HepG2 (cell line): ENCODE measurements around the gene TMEM114. TPM values are rescaled to one million over a fixed set of nuclear protein-coding genes. Genes with fewer than 3 reads are reported as not detected.

ENCODE experiments used
- EP300 ChIP-seq, 3 experiments: sonication (generic) in 1 of 3; formaldehyde crosslinking in 1 of 3; IDR thresholded peaks; 2 replicates each; pipeline versions ENCODE4 v1.5.1 to v1.6.1; 2011 to 2020; ENCODE audit warnings: low read depth in 2 of 3, low read length in 2 of 3, borderline replicate concordance in 1 of 3, improper control_type of control experiment in 1 of 3, mild to moderate bottlenecking in 1 of 3, missing genetic modification reagents in 1 of 3, moderate library complexity in 1 of 3
- FOXA1 ChIP-seq, 2 experiments: fragments of 450-650 bp in 1 of 2; sonication (generic) in 1 of 2; formaldehyde crosslinking in 1 of 2; IDR thresholded peaks; 2 replicates each; pipeline versions ENCODE4 v1.4.0 to v1.6.1; 2016 to 2020; ENCODE audit warnings: missing genetic modification reagents in 1 of 2
- ISX ChIP-seq: sonication (generic); formaldehyde crosslinking; conservative IDR thresholded peaks from 2 replicates; pipeline ENCODE4 v1.5.0; 2020; ENCODE audit warnings: missing genetic modification reagents
- JUNB ChIP-seq: sonication (generic); formaldehyde crosslinking; IDR thresholded peaks from 2 replicates; pipeline ENCODE4 v1.8.0; 2022; ENCODE audit warnings: missing genetic modification reagents, mild to moderate bottlenecking, borderline replicate concordance
- LCORL ChIP-seq, 2 experiments: fragments of 450-650 bp in 1 of 2; sonication (generic) in 1 of 2; formaldehyde crosslinking in 1 of 2; IDR thresholded peaks; 2 replicates each; pipeline versions ENCODE4 v1.5.0 to v1.6.1; 2017 to 2020; ENCODE audit warnings: antibody characterized with exemption in 1 of 2, missing genetic modification reagents in 1 of 2
- MED1 ChIP-seq: sonication (generic); formaldehyde crosslinking; IDR thresholded peaks from 2 replicates; pipeline ENCODE4 v1.4.0; 2020; ENCODE audit warnings: missing genetic modification reagents
- MLLT10 ChIP-seq: sonication (generic); formaldehyde crosslinking; IDR thresholded peaks from 2 replicates; pipeline ENCODE4 v1.4.0; 2020; ENCODE audit warnings: missing genetic modification reagents
- NFATC3 ChIP-seq: sonication (generic); formaldehyde crosslinking; IDR thresholded peaks from 2 replicates; pipeline ENCODE4 v1.5.1; 2020; ENCODE audit warnings: mild to moderate bottlenecking, missing genetic modification reagents
- PLRG1 ChIP-seq: fragments of 450-650 bp; conservative IDR thresholded peaks from 2 replicates; pipeline ENCODE4 v1.6.1; 2016
- PRMT3 ChIP-seq: sonication (generic); formaldehyde crosslinking; IDR thresholded peaks from 2 replicates; pipeline ENCODE4 v1.8.1; 2022; ENCODE audit warnings: low read depth, mild to moderate bottlenecking, moderate library complexity, missing genetic modification reagents, borderline replicate concordance
- RARA ChIP-seq: IDR thresholded peaks from 2 replicates; pipeline ENCODE4 v1.6.1; 2016; ENCODE audit warnings: missing genetic modification reagents, missing compliant biosample characterization
- RBM22 ChIP-seq: fragments of 200-400 bp; formaldehyde crosslinking; optimal IDR thresholded peaks from 2 replicates; pipeline ENCODE3; 2017; ENCODE audit warnings: mild to moderate bottlenecking, low read length, moderate library complexity
- RXRA ChIP-seq: sonication (generic); formaldehyde crosslinking; IDR thresholded peaks from 2 replicates; pipeline ENCODE4 v1.5.1; 2020; ENCODE audit warnings: missing genetic modification reagents
- TBX3 ChIP-seq: fragments of 450-650 bp; IDR thresholded peaks from 2 replicates; pipeline ENCODE4 v1.6.1; 2017; ENCODE audit warnings: antibody characterized with exemption, mild to moderate bottlenecking, inconsistent platforms, borderline replicate concordance
- TCF7 ChIP-seq: sonication (generic); IDR thresholded peaks from 2 replicates; pipeline ENCODE4 v1.6.1; 2016; ENCODE audit warnings: antibody characterized with exemption, low read depth
- TP53 ChIP-seq: sonication (generic); formaldehyde crosslinking; conservative IDR thresholded peaks from 2 replicates; pipeline ENCODE4 v1.4.0; 2020; ENCODE audit warnings: missing genetic modification reagents
- ZNF225 ChIP-seq: sonication (generic); formaldehyde crosslinking; IDR thresholded peaks from 2 replicates; pipeline ENCODE4 v1.4.0; 2020; ENCODE audit warnings: mild to moderate bottlenecking, missing genetic modification reagents
- ZNF598 ChIP-seq: sonication (generic); formaldehyde crosslinking; IDR thresholded peaks from 2 replicates; pipeline ENCODE4 v1.5.1; 2020; ENCODE audit warnings: mild to moderate bottlenecking, missing genetic modification reagents, borderline replicate concordance
- ZNF773 ChIP-seq: sonication (generic); formaldehyde crosslinking; IDR thresholded peaks from 2 replicates; pipeline ENCODE4 v1.4.0; 2020; ENCODE audit warnings: missing genetic modification reagents, borderline replicate concordance
- ZSCAN20 ChIP-seq: sonication (generic); formaldehyde crosslinking; IDR thresholded peaks from 2 replicates; pipeline ENCODE4 v1.4.0; 2020; ENCODE audit warnings: missing genetic modification reagents, mild to moderate bottlenecking, borderline replicate concordance
- polyA plus RNA-seq, 8 experiments: library from polyadenylated mRNA; depleted of rRNA in 3 of 8; stranded (reverse) in 7 of 8; unstranded in 1 of 8; fragments of >200 nt; fragmentation: Illumina TruSeq in 4 of 8; extraction: Trizol in 4 of 8; gene quantifications; 2 replicates each; pipeline versions ENCODE4 v1.2.1 to v1.2.3, GENCODE V29; 2011 to 2016; ENCODE audit warnings: low read depth in 4 of 8, missing spikeins in 1 of 8, mixed read lengths in 1 of 8; ENCODE audit not compliant: insufficient read depth in 1 of 8
- total RNA-seq, 5 experiments: library from RNA; depleted of rRNA; stranded (reverse); fragments of >200 nt; fragmentation: Illumina TruSeq; extraction: Trizol; gene quantifications; 2 replicates each; pipeline ENCODE4 v1.2.3, GENCODE V29; 2016; ENCODE audit warnings: low read depth in 1 of 5
- TF ChIP-seq, protein P1 (sequence below): sonication (generic); formaldehyde crosslinking; IDR thresholded peaks from 2 replicates; pipeline ENCODE4 v1.8.1; 2023; ENCODE audit warnings: mild to moderate bottlenecking, missing genetic modification reagents
- TF ChIP-seq, protein P2 (sequence below): sonication (generic); formaldehyde crosslinking; IDR thresholded peaks from 2 replicates; pipeline ENCODE4 v1.5.1; 2020; ENCODE audit warnings: mild to moderate bottlenecking, moderate library complexity, missing genetic modification reagents
- TF ChIP-seq, protein P3 (sequence below): sonication (generic); formaldehyde crosslinking; IDR thresholded peaks from 2 replicates; pipeline ENCODE4 v1.4.0; 2020; ENCODE audit warnings: missing genetic modification reagents, low read depth, mild to moderate bottlenecking, borderline replicate concordance
- TF ChIP-seq, protein P4 (sequence below): sonication (generic); formaldehyde crosslinking; conservative IDR thresholded peaks from 2 replicates; pipeline ENCODE4 v1.4.0; 2020; ENCODE audit warnings: missing genetic modification reagents
- TF ChIP-seq, protein P5 (sequence below): sonication (generic); formaldehyde crosslinking; IDR thresholded peaks from 2 replicates; pipeline ENCODE4 v1.5.1; 2020; ENCODE audit warnings: missing genetic modification reagents, mild to moderate bottlenecking, borderline replicate concordance

Gene TMEM114
- total and polyA plus RNA-seq, 2 of the 13 experiments (the other 11 are each of a cell fraction or from before 2014, with no cell fraction given): not detected

DNA sequence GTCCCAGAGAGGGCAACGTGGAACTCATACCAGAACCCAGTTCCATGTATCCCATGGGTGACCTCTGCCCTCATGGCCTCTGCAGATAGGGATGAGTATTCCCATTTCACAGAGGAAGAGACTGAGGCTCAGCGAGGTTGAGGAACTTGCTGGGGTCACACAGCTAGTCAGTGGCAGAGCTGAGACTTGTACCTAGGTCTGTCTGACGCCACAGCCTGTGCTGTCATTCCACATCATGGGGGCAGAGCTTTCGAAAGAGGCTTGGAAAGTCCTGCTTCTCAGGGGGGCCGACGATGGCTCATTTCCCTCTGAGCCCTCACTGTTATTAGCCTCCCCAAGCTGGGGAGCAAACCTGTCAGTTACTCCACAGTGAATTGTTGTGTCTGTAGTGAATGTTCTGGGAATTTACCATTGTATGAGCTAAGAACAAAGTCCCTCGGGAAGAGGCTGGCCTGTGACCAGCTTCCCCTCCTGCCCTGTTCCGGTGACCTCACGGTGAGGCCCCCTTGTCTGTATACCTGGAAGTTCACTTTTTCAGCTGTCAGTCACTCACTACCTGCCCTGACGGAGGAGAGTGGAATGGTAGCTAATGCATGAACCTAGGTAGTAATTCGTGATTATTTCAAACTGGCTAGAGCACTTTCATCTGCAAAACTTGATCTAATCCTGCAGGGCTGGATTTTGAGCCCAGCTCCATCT lies 40.1 kb upstream of the TMEM114 start (continued):
- TF ChIP-seq FOXA1 (IDR thresholded peaks at IDR 0.05): no peak
- TF ChIP-seq FOXA1 (CRISPR knock-in tag; IDR thresholded peaks at IDR 0.05): no peak
- TF ChIP-seq, protein P1, sequence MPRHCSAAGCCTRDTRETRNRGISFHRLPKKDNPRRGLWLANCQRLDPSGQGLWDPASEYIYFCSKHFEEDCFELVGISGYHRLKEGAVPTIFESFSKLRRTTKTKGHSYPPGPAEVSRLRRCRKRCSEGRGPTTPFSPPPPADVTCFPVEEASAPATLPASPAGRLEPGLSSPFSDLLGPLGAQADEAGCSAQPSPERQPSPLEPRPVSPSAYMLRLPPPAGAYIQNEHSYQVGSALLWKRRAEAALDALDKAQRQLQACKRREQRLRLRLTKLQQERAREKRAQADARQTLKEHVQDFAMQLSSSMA (CRISPR knock-in tag): no peak
- no peak for TF ChIP-seq ZNF225 (CRISPR knock-in tag)
- TF ChIP-seq PRMT3 (CRISPR knock-in tag): no peak
- no peak for TF ChIP-seq MED1
- TF ChIP-seq ZSCAN20: no peak
- TF ChIP-seq, protein P2, sequence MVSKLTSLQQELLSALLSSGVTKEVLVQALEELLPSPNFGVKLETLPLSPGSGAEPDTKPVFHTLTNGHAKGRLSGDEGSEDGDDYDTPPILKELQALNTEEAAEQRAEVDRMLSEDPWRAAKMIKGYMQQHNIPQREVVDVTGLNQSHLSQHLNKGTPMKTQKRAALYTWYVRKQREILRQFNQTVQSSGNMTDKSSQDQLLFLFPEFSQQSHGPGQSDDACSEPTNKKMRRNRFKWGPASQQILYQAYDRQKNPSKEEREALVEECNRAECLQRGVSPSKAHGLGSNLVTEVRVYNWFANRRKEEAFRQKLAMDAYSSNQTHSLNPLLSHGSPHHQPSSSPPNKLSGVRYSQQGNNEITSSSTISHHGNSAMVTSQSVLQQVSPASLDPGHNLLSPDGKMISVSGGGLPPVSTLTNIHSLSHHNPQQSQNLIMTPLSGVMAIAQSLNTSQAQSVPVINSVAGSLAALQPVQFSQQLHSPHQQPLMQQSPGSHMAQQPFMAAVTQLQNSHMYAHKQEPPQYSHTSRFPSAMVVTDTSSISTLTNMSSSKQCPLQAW: peak; percentile 35; the same call in 1 of the 2 replicates
- TF ChIP-seq NFATC3 (CRISPR knock-in tag): no peak
- TF ChIP-seq RBM22: no peak
- peak; percentile 88 for TF ChIP-seq RARA (CRISPR knock-in tag)
- no peak for TF ChIP-seq JUNB (CRISPR knock-in tag)
- TF ChIP-seq ZNF598: no peak
- no peak for TF ChIP-seq TCF7
- no peak for TF ChIP-seq PLRG1
- TF ChIP-seq, protein P3, sequence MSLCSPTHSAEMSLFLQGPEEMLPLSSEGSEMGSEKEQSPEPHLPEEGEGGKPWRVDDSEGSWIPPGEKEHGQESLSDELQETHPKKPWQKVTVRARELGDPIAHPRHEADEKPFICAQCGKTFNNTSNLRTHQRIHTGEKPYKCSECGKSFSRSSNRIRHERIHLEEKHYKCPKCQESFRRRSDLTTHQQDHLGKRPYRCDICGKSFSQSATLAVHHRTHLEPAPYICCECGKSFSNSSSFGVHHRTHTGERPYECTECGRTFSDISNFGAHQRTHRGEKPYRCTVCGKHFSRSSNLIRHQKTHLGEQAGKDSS (CRISPR knock-in tag): no peak
- TF ChIP-seq, protein P4, sequence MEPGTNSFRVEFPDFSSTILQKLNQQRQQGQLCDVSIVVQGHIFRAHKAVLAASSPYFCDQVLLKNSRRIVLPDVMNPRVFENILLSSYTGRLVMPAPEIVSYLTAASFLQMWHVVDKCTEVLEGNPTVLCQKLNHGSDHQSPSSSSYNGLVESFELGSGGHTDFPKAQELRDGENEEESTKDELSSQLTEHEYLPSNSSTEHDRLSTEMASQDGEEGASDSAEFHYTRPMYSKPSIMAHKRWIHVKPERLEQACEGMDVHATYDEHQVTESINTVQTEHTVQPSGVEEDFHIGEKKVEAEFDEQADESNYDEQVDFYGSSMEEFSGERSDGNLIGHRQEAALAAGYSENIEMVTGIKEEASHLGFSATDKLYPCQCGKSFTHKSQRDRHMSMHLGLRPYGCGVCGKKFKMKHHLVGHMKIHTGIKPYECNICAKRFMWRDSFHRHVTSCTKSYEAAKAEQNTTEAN (CRISPR knock-in tag): no peak
- no peak for TF ChIP-seq ISX (CRISPR knock-in tag)
- no peak for TF ChIP-seq ZNF773 (CRISPR knock-in tag)
- no peak for TF ChIP-seq TBX3
- TF ChIP-seq LCORL (IDR thresholded peaks at IDR 0.05): no peak
- TF ChIP-seq LCORL (CRISPR knock-in tag; IDR thresholded peaks at IDR 0.05): no peak
- no peak for TF ChIP-seq EP300 (IDR thresholded peaks at IDR 0.05; ENCODE audit: low read depth in 2 of 2, low read length in 2 of 2)
- TF ChIP-seq EP300 (CRISPR knock-in tag; IDR thresholded peaks at IDR 0.05; ENCODE audit: borderline replicate concordance): no peak
- TF ChIP-seq TP53 (CRISPR knock-in tag): no peak
- TF ChIP-seq MLLT10 (CRISPR knock-in tag): no peak
- TF ChIP-seq, protein P5, sequence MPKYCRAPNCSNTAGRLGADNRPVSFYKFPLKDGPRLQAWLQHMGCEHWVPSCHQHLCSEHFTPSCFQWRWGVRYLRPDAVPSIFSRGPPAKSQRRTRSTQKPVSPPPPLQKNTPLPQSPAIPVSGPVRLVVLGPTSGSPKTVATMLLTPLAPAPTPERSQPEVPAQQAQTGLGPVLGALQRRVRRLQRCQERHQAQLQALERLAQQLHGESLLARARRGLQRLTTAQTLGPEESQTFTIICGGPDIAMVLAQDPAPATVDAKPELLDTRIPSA (CRISPR knock-in tag): no peak
- peak; percentile 52; the same call in 1 of the 2 replicates for TF ChIP-seq RXRA (CRISPR knock-in tag)
